ENCODE data around the gene PACS1.

Gene PACS1

GRCh38 chr11:66224226-66224855 lies 154.3 kb downstream of the PACS1 start:
- peak; percentile 8 for DNase-seq (ENCODE audit: low spot score)

- DNase-seq (ENCODE audit: low spot score): no peak
Measured at GRCh38 chr11:66225066-66225465, 155.0 kb downstream of the PACS1 start.

GRCh38 chr11:66226101-66226500 lies 156.0 kb downstream of the PACS1 start:
- no peak for DNase-seq (ENCODE audit: low spot score)

GRCh38 chr11:66227700-66228099 lies 157.6 kb downstream of the PACS1 start:
- DNase-seq (ENCODE audit: low spot score): no peak

GRCh38 chr11:66228521-66228920 lies 158.4 kb downstream of the PACS1 start:
- DNase-seq (ENCODE audit: low spot score): no peak

- no peak for DNase-seq (ENCODE audit: low spot score)
Measured at GRCh38 chr11:66230156-66230555, 160.1 kb downstream of the PACS1 start.

GRCh38 chr11:66230978-66231377 lies 160.9 kb downstream of the PACS1 start:
- DNase-seq (ENCODE audit: low spot score): no peak

- no peak for DNase-seq (ENCODE audit: low spot score)
Measured at GRCh38 chr11:66231561-66231960, 161.5 kb downstream of the PACS1 start.

GRCh38 chr11:66232769-66233168 lies 162.7 kb downstream of the PACS1 start:
- DNase-seq (ENCODE audit: low spot score): no peak

GRCh38 chr11:66233301-66233700 lies 163.2 kb downstream of the PACS1 start:
- no peak for DNase-seq (ENCODE audit: low spot score)

- no peak for DNase-seq (ENCODE audit: low spot score)
Measured at GRCh38 chr11:66235141-66235540, 165.1 kb downstream of the PACS1 start.

GRCh38 chr11:66237867-66238266 lies 167.8 kb downstream of the PACS1 start:
- no peak for DNase-seq (ENCODE audit: low spot score)

GRCh38 chr11:66238786-66239413 lies 168.8 kb downstream of the PACS1 start:
- DNase-seq (ENCODE audit: low spot score): no peak

GRCh38 chr11:66239511-66239910 lies 169.4 kb downstream of the PACS1 start:
- no peak for DNase-seq (ENCODE audit: low spot score)

GRCh38 chr11:66239998-66240780 lies 170.1 kb downstream of the PACS1 start:
- no peak for DNase-seq (ENCODE audit: low spot score)

- DNase-seq (ENCODE audit: low spot score): no peak
Measured at GRCh38 chr11:66240781-66241136, 170.7 kb downstream of the PACS1 start.

GRCh38 chr11:66242095-66242765 lies 172.2 kb downstream of the PACS1 start:
- no peak for DNase-seq (ENCODE audit: low spot score)

- no peak for DNase-seq (ENCODE audit: low spot score)
Measured at GRCh38 chr11:66243782-66244535, 173.9 kb downstream of the PACS1 start.

- DNase-seq (ENCODE audit: low spot score): no peak
Measured at GRCh38 chr11:66247295-66247694, 177.2 kb downstream of the PACS1 start.

GRCh38 chr11:66247801-66248200 lies 177.7 kb downstream of the PACS1 start:
- DNase-seq (ENCODE audit: low spot score): no peak

GRCh38 chr11:66248903-66249302 lies 178.8 kb downstream of the PACS1 start:
- no peak for DNase-seq (ENCODE audit: low spot score)

GRCh38 chr11:66251809-66252208 lies 181.7 kb downstream of the PACS1 start:
- no peak for DNase-seq (ENCODE audit: low spot score)

Measured in left forelimb (tissue), 1 donor.